ENCODE measurements around the gene ENOPH1. TPM values are rescaled to one million over a fixed set of nuclear protein-coding genes. Genes with fewer than 3 reads are reported as not detected.

The ENOPH1 gene
- polyA plus RNA-seq, 1 donor (not counting 4 experiments of a cell fraction or from before 2014, with no cell fraction given) = 29.4 TPM

GRCh38 chr4:82461710-82462109 is 31.3 kb downstream of the ENOPH1 start:
- Histone ChIP-seq H3K79me2 (ENCODE audit: control insufficient read depth, insufficient read depth, low read length) (no peaks in the 10 kb centered on the region), H3K27me3 (ENCODE audit: control insufficient read depth, extremely low read depth, insufficient read depth, low read length) (no peaks in the 10 kb centered on the region), H3K9me3 (ENCODE audit: control insufficient read depth, low read depth, low read length) (no peaks in the 10 kb centered on the region), H3K36me3 (ENCODE audit: control insufficient read depth in 2 of 2, extremely low read depth in 1 of 2, insufficient read depth in 2 of 2, low read length in 2 of 2) (peaks cover 14 to 18% of the 10 kb centered on the region in 2 experiments), H3K4me1 (ENCODE audit: control insufficient read depth, extremely low read depth, insufficient read depth, low read length) (no peaks in the 10 kb centered on the region), H3K4me2 (ENCODE audit: control insufficient read depth, extremely low read depth, insufficient read depth, low read depth, low read length) (no peak overlapping the region), H3K4me3 (ENCODE audit: control insufficient read depth in 2 of 3, extremely low read depth in 1 of 3, insufficient read depth in 2 of 3, low read depth in 1 of 3, low read length in 3 of 3) (no peak overlapping the region), H3K9ac (ENCODE audit: control insufficient read depth, extremely low read depth, insufficient read depth, low read length) (no peak overlapping the region), H4K20me1 (ENCODE audit: control insufficient read depth, extremely low read depth, insufficient read depth, low read length) (no peaks in the 10 kb centered on the region), H2AFZ (ENCODE audit: control insufficient read depth, low read length) (no peak overlapping the region), H3K9me1 (ENCODE audit: control insufficient read depth, extremely low read depth, insufficient read depth, low read length) (no peaks in the 10 kb centered on the region), H3K27ac (ENCODE audit: control insufficient read depth, insufficient read depth, low read length) (no peak overlapping the region)
- peak; percentile 58 for FAIRE-seq
- TF ChIP-seq, protein P1, sequence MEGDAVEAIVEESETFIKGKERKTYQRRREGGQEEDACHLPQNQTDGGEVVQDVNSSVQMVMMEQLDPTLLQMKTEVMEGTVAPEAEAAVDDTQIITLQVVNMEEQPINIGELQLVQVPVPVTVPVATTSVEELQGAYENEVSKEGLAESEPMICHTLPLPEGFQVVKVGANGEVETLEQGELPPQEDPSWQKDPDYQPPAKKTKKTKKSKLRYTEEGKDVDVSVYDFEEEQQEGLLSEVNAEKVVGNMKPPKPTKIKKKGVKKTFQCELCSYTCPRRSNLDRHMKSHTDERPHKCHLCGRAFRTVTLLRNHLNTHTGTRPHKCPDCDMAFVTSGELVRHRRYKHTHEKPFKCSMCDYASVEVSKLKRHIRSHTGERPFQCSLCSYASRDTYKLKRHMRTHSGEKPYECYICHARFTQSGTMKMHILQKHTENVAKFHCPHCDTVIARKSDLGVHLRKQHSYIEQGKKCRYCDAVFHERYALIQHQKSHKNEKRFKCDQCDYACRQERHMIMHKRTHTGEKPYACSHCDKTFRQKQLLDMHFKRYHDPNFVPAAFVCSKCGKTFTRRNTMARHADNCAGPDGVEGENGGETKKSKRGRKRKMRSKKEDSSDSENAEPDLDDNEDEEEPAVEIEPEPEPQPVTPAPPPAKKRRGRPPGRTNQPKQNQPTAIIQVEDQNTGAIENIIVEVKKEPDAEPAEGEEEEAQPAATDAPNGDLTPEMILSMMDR (optimal IDR thresholded peaks at IDR 0.05 in 1 of 3, IDR thresholded peaks at IDR 0.05 in 1 of 3, conservative IDR thresholded peaks at IDR 0.05 in 1 of 3; ENCODE audit: extremely low read depth in 1 of 3, insufficient read depth in 2 of 3, low read length in 3 of 3) = no peak
- no peak for TF ChIP-seq EZH2 (IDR thresholded peaks at IDR 0.05; ENCODE audit: low read length)
- dilution Hi-C loops (cut with MboI; ENCODE audit: extremely low pct_ligation_motif_present, low sequenced_read_pairs) = no loop called here
- DNase-seq (ENCODE audit: low read depth, low spot score) = no peak

DNA sequence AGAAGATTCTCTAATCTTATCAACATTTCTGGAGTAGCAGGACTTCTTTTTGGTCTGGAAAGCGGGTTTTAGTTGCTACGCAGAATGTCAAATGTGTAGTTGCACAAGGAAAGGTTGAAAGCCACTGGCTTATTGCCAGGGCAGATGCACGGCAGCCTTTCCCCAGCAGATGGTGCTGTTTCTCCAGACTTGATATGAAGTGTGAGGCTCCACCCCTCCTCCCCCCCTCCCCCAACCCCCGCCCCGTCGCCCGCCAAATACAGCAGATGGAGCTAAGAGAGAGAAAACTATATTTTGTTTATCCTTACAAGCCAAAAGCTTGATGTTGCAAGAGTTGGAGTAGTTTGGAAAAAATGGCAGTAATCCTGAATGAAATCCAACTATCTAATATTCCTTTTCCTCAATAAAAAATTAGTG is 32.0 kb downstream of the ENOPH1 start:
- FAIRE-seq (peak; percentile 62), DNase-seq (ENCODE audit: low read depth, low spot score) (peak; percentile 44)

More for the DNA sequence above, 32.0 kb downstream of the ENOPH1 start:
- Histone ChIP-seq H2AFZ (ENCODE audit: control insufficient read depth, low read length) (no peak overlapping the region), H3K27ac (ENCODE audit: control insufficient read depth, insufficient read depth, low read length) (no peak overlapping the region), H3K9me1 (ENCODE audit: control insufficient read depth, extremely low read depth, insufficient read depth, low read length) (no peaks in the 10 kb centered on the region), H4K20me1 (ENCODE audit: control insufficient read depth, extremely low read depth, insufficient read depth, low read length) (no peaks in the 10 kb centered on the region), H3K4me2 (ENCODE audit: control insufficient read depth, extremely low read depth, insufficient read depth, low read depth, low read length) (no peak overlapping the region), H3K36me3 (ENCODE audit: control insufficient read depth in 2 of 2, extremely low read depth in 1 of 2, insufficient read depth in 2 of 2, low read length in 2 of 2) (peaks cover 9 to 13% of the 10 kb centered on the region in 2 experiments), H3K4me1 (ENCODE audit: control insufficient read depth, extremely low read depth, insufficient read depth, low read length) (no peaks in the 10 kb centered on the region), H3K4me3 (ENCODE audit: control insufficient read depth in 2 of 3, extremely low read depth in 1 of 3, insufficient read depth in 2 of 3, low read depth in 1 of 3, low read length in 3 of 3) (no peak overlapping the region), H3K9ac (ENCODE audit: control insufficient read depth, extremely low read depth, insufficient read depth, low read length) (no peak overlapping the region), H3K9me3 (ENCODE audit: control insufficient read depth, low read depth, low read length) (no peaks in the 10 kb centered on the region), H3K27me3 (ENCODE audit: control insufficient read depth, extremely low read depth, insufficient read depth, low read length) (no peaks in the 10 kb centered on the region), H3K79me2 (ENCODE audit: control insufficient read depth, insufficient read depth, low read length) (no peaks in the 10 kb centered on the region)
- dilution Hi-C loops (cut with MboI; ENCODE audit: extremely low pct_ligation_motif_present, low sequenced_read_pairs) = no loop called here
- no peak for TF ChIP-seq EZH2 (IDR thresholded peaks at IDR 0.05; ENCODE audit: low read length)
- TF ChIP-seq, protein P1 (optimal IDR thresholded peaks at IDR 0.05 in 1 of 3, IDR thresholded peaks at IDR 0.05 in 1 of 3, conservative IDR thresholded peaks at IDR 0.05 in 1 of 3; ENCODE audit: extremely low read depth in 1 of 3, insufficient read depth in 2 of 3, low read length in 3 of 3) = peak; percentile 64 to 92 (median 72)
